HepG2 (cell line): Measurements from ENCODE around the gene HSD17B2. TPM values are rescaled to one million over a fixed set of nuclear protein-coding genes. Genes with fewer than 3 reads are reported as not detected.

Experiments
- ATAC-seq: fragments of 200-7000 bp; cut with Tn5 transposase; 3 replicates; pipeline ENCODE4 v1.9.1; 2020; ENCODE audit warnings: mild to moderate bottlenecking, moderate library complexity
- BruUV-seq: library from RNA; stranded (reverse); fragments of 400-500 nt; replicated peaks from 2 replicates; lab custom pipeline; 2021; lab: Mats Ljungman, UMichigan
- CTCF ChIA-PET: fragments of 300-600 bp; formaldehyde crosslinking; extraction: SDS; loops from one replicate; lab custom pipeline; 2021; ENCODE audit warnings: low total read pairs, inconsistent platforms, low intra/inter-chr PET ratio; lab: Yijun Ruan, JAX
- POLR2A ChIA-PET: fragments of 350-600 bp; sonication (Branson Sonifier 250); formaldehyde crosslinking; loops from one replicate; lab custom pipeline; 2020; ENCODE audit warnings: antibody characterized with exemption, inconsistent platforms; lab: Yijun Ruan, JAX
- DNase-seq: peaks from one replicate; pipeline ENCODE4 v3.0.0-alpha.2; 2015; ENCODE audit warnings: low spot score
- FAIRE-seq: peaks from 3 replicates; lab custom pipeline; 2011; peaks lifted over from hg19 to GRCh38; lab: Jason Lieb, UNC
- H2AFZ ChIP-seq: one replicate; pipeline ENCODE4 v1.6.1; 2011; ENCODE audit warnings: low read length, inconsistent platforms
- H3K27ac ChIP-seq: fragments of 300-600 bp; 3 replicates; pipeline ENCODE4 v1.8.0; 2011; ENCODE audit warnings: mixed run types, mild to moderate bottlenecking, mixed read lengths, low read length, inconsistent platforms; ENCODE audit not compliant: insufficient read depth; ENCODE audit errors: extremely low read length
- H3K27me3 ChIP-seq, 2 experiments: fragments of 200-600 bp in 1 of 2; 2 replicates in 1 of 2; 3 replicates in 1 of 2; pipeline versions ENCODE4 v1.6.0 to v1.8.0; 2011; ENCODE audit warnings: low read length in 2 of 2, mild to moderate bottlenecking in 2 of 2, moderate library complexity in 2 of 2, inconsistent platforms in 1 of 2; ENCODE audit not compliant: insufficient read depth in 2 of 2, control insufficient read depth in 1 of 2
- H3K36me3 ChIP-seq, 2 experiments: fragments of 200-600 bp in 1 of 2; replicated peaks in 1 of 2; 2 replicates in 1 of 2; 3 replicates in 1 of 2; pipeline versions ENCODE4 v1.5.1 to v1.8.0; 2011; ENCODE audit warnings: low read length in 2 of 2, inconsistent platforms in 1 of 2; ENCODE audit not compliant: insufficient read depth in 2 of 2, control insufficient read depth in 1 of 2
- H3K4me1 ChIP-seq: 2 replicates; pipeline ENCODE4 v1.5.1; 2012; ENCODE audit warnings: low read length, inconsistent platforms; ENCODE audit not compliant: insufficient read depth
- H3K4me2 ChIP-seq: 2 replicates; pipeline ENCODE4 v1.6.0; 2011; ENCODE audit warnings: low read depth, low read length, inconsistent platforms
- H3K4me3 ChIP-seq, 3 experiments: fragments of 200-600 bp in 1 of 3; sonication (generic), shearing (Covaris generic) in 1 of 3; replicated peaks in 1 of 3; 2 replicates each; pipeline ENCODE4 v1.5.1; 2011 to 2016; ENCODE audit warnings: low read length in 3 of 3, inconsistent platforms in 2 of 3, low read depth in 2 of 3, mild to moderate bottlenecking in 2 of 3, control low read depth in 1 of 3, mixed read lengths in 1 of 3; ENCODE audit not compliant: insufficient read depth in 1 of 3
- H3K79me2 ChIP-seq: one replicate; pipeline ENCODE4 v1.6.1; 2011; ENCODE audit warnings: low read length, inconsistent platforms; ENCODE audit not compliant: insufficient read depth
- H3K9ac ChIP-seq: 2 replicates; pipeline ENCODE4 v1.6.0; 2011; ENCODE audit warnings: mild to moderate bottlenecking, low read depth, low read length, inconsistent platforms; ENCODE audit not compliant: insufficient read depth
- H3K9me3 ChIP-seq: 2 replicates; pipeline ENCODE4 v1.5.1; 2012; ENCODE audit warnings: mild to moderate bottlenecking, low read length
- H4K20me1 ChIP-seq: 2 replicates; pipeline ENCODE4 v1.6.0; 2011; ENCODE audit warnings: inconsistent platforms, mild to moderate bottlenecking, low read length, moderate library complexity; ENCODE audit not compliant: insufficient read depth
- BRCA1 ChIP-seq: sonication (generic); formaldehyde crosslinking; IDR thresholded peaks from 2 replicates; pipeline ENCODE4 v1.4.0; 2020; ENCODE audit warnings: missing genetic modification reagents
- CENPT ChIP-seq: sonication (generic); formaldehyde crosslinking; IDR thresholded peaks from 2 replicates; pipeline ENCODE4 v1.8.0; 2022; ENCODE audit warnings: low read depth, mild to moderate bottlenecking, moderate library complexity, missing genetic modification reagents
- FOXP1 ChIP-seq, 2 experiments: fragments of 450-650 bp in 1 of 2; IDR thresholded peaks; 2 replicates each; pipeline ENCODE4 v1.6.1; 2017 to 2018; ENCODE audit warnings: antibody characterized with exemption in 1 of 2
- KLF12 ChIP-seq: sonication (generic); formaldehyde crosslinking; IDR thresholded peaks from 2 replicates; pipeline ENCODE4 v1.4.0; 2020; ENCODE audit warnings: missing genetic modification reagents, borderline replicate concordance
- MEIS1 ChIP-seq: sonication (generic); formaldehyde crosslinking; IDR thresholded peaks from 2 replicates; pipeline ENCODE4 v1.9.0; 2021; ENCODE audit warnings: mild to moderate bottlenecking, missing genetic modification reagents, moderate library complexity, borderline replicate concordance
- NR3C1 ChIP-seq: sonication (generic); formaldehyde crosslinking; IDR thresholded peaks from 2 replicates; pipeline ENCODE4 v1.4.0; 2020; ENCODE audit warnings: missing genetic modification reagents
- PPARG ChIP-seq: conservative IDR thresholded peaks from 2 replicates; pipeline ENCODE4 v1.6.1; 2016; ENCODE audit warnings: missing biosample characterization, missing genetic modification reagents
- REST ChIP-seq, 2 experiments: IDR thresholded peaks; 2 replicates each; pipeline ENCODE4 v1.6.1; 2011 to 2012; ENCODE audit warnings: low read length in 2 of 2, borderline replicate concordance in 1 of 2, low read depth in 1 of 2, mild to moderate bottlenecking in 1 of 2, moderate library complexity in 1 of 2
- SATB2 ChIP-seq: sonication (generic); formaldehyde crosslinking; IDR thresholded peaks from 2 replicates; pipeline ENCODE4 v1.5.0; 2020; ENCODE audit warnings: missing genetic modification reagents
- TBP ChIP-seq: sonication (generic); formaldehyde crosslinking; IDR thresholded peaks from 2 replicates; pipeline ENCODE4 v1.5.0; 2020; ENCODE audit warnings: missing genetic modification reagents
- ZBTB33 ChIP-seq: sonication (generic); formaldehyde crosslinking; IDR thresholded peaks from 2 replicates; pipeline ENCODE4 v1.4.0; 2020; ENCODE audit warnings: missing genetic modification reagents
- ZBTB44 ChIP-seq: sonication (generic); formaldehyde crosslinking; IDR thresholded peaks from 2 replicates; pipeline ENCODE4 v1.4.0; 2020; ENCODE audit warnings: missing genetic modification reagents
- ZNF121 ChIP-seq: sonication (generic); formaldehyde crosslinking; IDR thresholded peaks from 2 replicates; pipeline ENCODE4 v1.5.0; 2020; ENCODE audit warnings: mild to moderate bottlenecking, missing genetic modification reagents
- ZNF263 ChIP-seq: sonication (generic); formaldehyde crosslinking; IDR thresholded peaks from 2 replicates; pipeline ENCODE4 v1.4.0; 2020; ENCODE audit warnings: missing genetic modification reagents
- ZNF275 ChIP-seq: sonication (generic); formaldehyde crosslinking; IDR thresholded peaks from 2 replicates; pipeline ENCODE4 v1.8.0; 2022; ENCODE audit warnings: missing genetic modification reagents, mild to moderate bottlenecking, inconsistent platforms, borderline replicate concordance
- ZNF703 ChIP-seq: sonication (generic); formaldehyde crosslinking; IDR thresholded peaks from 2 replicates; pipeline ENCODE4 v1.5.1; 2020; ENCODE audit warnings: missing genetic modification reagents, mild to moderate bottlenecking, moderate library complexity, borderline replicate concordance
- WGBS: methylation state at CpG from one replicate; pipeline ENCODE4 v1.1.6; 2017; ENCODE audit warnings: low lambda C conversion rate; 5-methylcytosine and 5-hydroxymethylcytosine counted together
- in situ Hi-C: cut with HindIII; loops from 2 replicates; pipeline ENCODE4 v1.10.0; 2017; ENCODE audit warnings: low pct_unique_long_range_greater_than_20kb; ENCODE audit not compliant: extremely low pct_ligation_motif_present
- intact Hi-C: fragments of 100-400 bp; cut with micrococcal nuclease; formaldehyde crosslinking; loops from one replicate; pipeline ENCODE4 v1.10.0; 2022; ENCODE audit not compliant: unreplicated experiment
- polyA plus RNA-seq, 8 experiments: library from polyadenylated mRNA; depleted of rRNA in 3 of 8; stranded (reverse) in 7 of 8; unstranded in 1 of 8; fragments of >200 nt; fragmentation: Illumina TruSeq in 4 of 8; extraction: Trizol in 4 of 8; gene quantifications; 2 replicates each; pipeline versions ENCODE4 v1.2.1 to v1.2.3, GENCODE V29; 2011 to 2016; ENCODE audit warnings: low read depth in 4 of 8, missing spikeins in 1 of 8, mixed read lengths in 1 of 8; ENCODE audit not compliant: insufficient read depth in 1 of 8
- total RNA-seq, 5 experiments: library from RNA; depleted of rRNA; stranded (reverse); fragments of >200 nt; fragmentation: Illumina TruSeq; extraction: Trizol; gene quantifications; 2 replicates each; pipeline ENCODE4 v1.2.3, GENCODE V29; 2016; ENCODE audit warnings: low read depth in 1 of 5

Gene HSD17B2
- total and polyA plus RNA-seq, 2 of the 13 experiments (the other 11 are each of a cell fraction or from before 2014, with no cell fraction given) = 26.3 to 69.3 TPM

- TF ChIP-seq ZBTB44 (no peak), SATB2 (no peak), ZBTB33 (CRISPR knock-in tag) (peak; percentile 55; the same call in 1 of the 2 replicates), ZNF263 (peak; percentile 88)
- TF ChIP-seq, all 625 proteins: peak for 3
These were observed 111.9 kb downstream of the HSD17B2 start (continued) for GRCh38 chr16:82146957-82147356.

- WGBS = over 99% methylated on average over 5 of the region's 5 CpGs
- Histone ChIP-seq H3K27ac (no peak overlapping the region), H3K36me3 (peaks cover 9 to 56% of the 10 kb centered on the region in 2 experiments), H3K9ac (no peak overlapping the region), H3K9me3 (no peaks in the 10 kb centered on the region), H3K4me3 (no peak overlapping the region), H2AFZ (no peak overlapping the region), H3K4me1 (peaks cover 3% of the 10 kb centered on the region; the same call in 1 of the 2 replicates), H4K20me1 (no peaks in the 10 kb centered on the region), H3K4me2 (no peak overlapping the region), H3K27me3 (no peaks in the 10 kb centered on the region), H3K79me2 (no peaks in the 10 kb centered on the region)
- ChIA-PET POLR2A (no interaction called here), CTCF (no interaction called here)
- intact Hi-C loops (no loop called here), in situ Hi-C loops (no loop called here)
- DNase-seq = no peak
- ATAC-seq = no peak
- no peak for FAIRE-seq
- no TSS peak for BruUV-seq
- TF ChIP-seq KLF12 (CRISPR knock-in tag) (no peak), ZNF703 (CRISPR knock-in tag) (no peak), BRCA1 (no peak), MEIS1 (CRISPR knock-in tag) (no peak), PPARG (CRISPR knock-in tag) (no peak), FOXP1 (IDR thresholded peaks at IDR 0.05) (no peak), FOXP1 (CRISPR knock-in tag; IDR thresholded peaks at IDR 0.05) (no peak), NR3C1 (no peak), ZNF121 (no peak), ZNF275 (CRISPR knock-in tag) (no peak), TBP (CRISPR knock-in tag) (no peak), CENPT (no peak), REST (IDR thresholded peaks at IDR 0.05; ENCODE audit: borderline replicate concordance in 1 of 2, low read depth in 1 of 2, low read length in 2 of 2) (no peak)
These were observed 112.5 kb downstream of the HSD17B2 start for GRCh38 chr16:82147546-82147945.
